Esophagus squamous epithelium (tissue), 5 donors: Measurements from ENCODE around the gene SBNO2. TPM values are rescaled to one million over a fixed set of nuclear protein-coding genes. Genes with fewer than 3 reads are reported as not detected.

Experiments used
- DNase-seq: peaks from one replicate; lab custom pipeline; 2025; lab: John Stamatoyannopoulos, UW
- H3K27ac ChIP-seq, 4 donors: fragments of 200-600 bp; sonication (generic); one replicate each; pipeline ENCODE4 v1.5.1; 2016 to 2019; ENCODE audit warnings: mild to moderate bottlenecking in 1 of 4
- H3K27me3 ChIP-seq, 4 donors: fragments of 200-600 bp; sonication (generic); 1 replicate in 3 of 4; 2 replicates in 1 of 4; pipeline versions ENCODE4 v1.5.1 to v1.6.0; 2017 to 2021; ENCODE audit warnings: antibody characterized with exemption in 1 of 4
- H3K36me3 ChIP-seq, 3 donors: fragments of 200-600 bp; sonication (generic); one replicate each; pipeline ENCODE4 v1.5.1; 2016 to 2019
- H3K4me1 ChIP-seq, 3 donors: fragments of 200-600 bp; sonication (generic); one replicate each; pipeline ENCODE4 v1.5.1; 2017 to 2019
- H3K4me3 ChIP-seq, 4 donors: fragments of 200-600 bp; sonication (generic); 1 replicate in 3 of 4; 2 replicates in 1 of 4; pipeline ENCODE4 v1.5.1; 2016 to 2019; ENCODE audit warnings: mild to moderate bottlenecking in 2 of 4, moderate library complexity in 1 of 4
- H3K9me3 ChIP-seq, 3 donors: fragments of 200-600 bp; sonication (generic); one replicate each; pipeline ENCODE4 v1.5.1; 2016 to 2019
- POLR2A ChIP-seq, 4 donors: fragments of 450-650 bp; IDR thresholded peaks; one replicate each; pipeline ENCODE4 v1.6.1; 2017; ENCODE audit warnings: antibody characterized with exemption in 4 of 4, mild to moderate bottlenecking in 4 of 4, moderate library complexity in 3 of 4
- WGBS, 2 donors: methylation state at CpG; one replicate each; pipeline ENCODE4 v1.1.5; 2018; 5-methylcytosine and 5-hydroxymethylcytosine counted together
- intact Hi-C: fragments of 100-400 bp; cut with DNase I; formaldehyde crosslinking; loops from one replicate; pipeline ENCODE4 v1.15.0; 2022
- total RNA-seq, 4 donors: library from RNA; depleted of rRNA; stranded (reverse); fragments of >200 nt; gene quantifications; one replicate each; pipeline ENCODE4 v1.1.0, GENCODE V29; 2016
- TF ChIP-seq, protein P1 (sequence below), 6 experiments: fragments of 450-650 bp in 4 of 6; fragments of 200-600 bp in 2 of 6; sonication (generic) in 2 of 6; IDR thresholded peaks; one replicate each; pipeline ENCODE4 v1.5.1; 2016 to 2019; ENCODE audit warnings: antibody characterized with exemption in 6 of 6, mild to moderate bottlenecking in 4 of 6, moderate library complexity in 4 of 6
- donor health status: DM: yes; HTN: yes; CAD: no.

Gene SBNO2
- total RNA-seq, 4 donors from 2014 or later: 31.3 to 84.3 (median 68.3) TPM

DNA sequence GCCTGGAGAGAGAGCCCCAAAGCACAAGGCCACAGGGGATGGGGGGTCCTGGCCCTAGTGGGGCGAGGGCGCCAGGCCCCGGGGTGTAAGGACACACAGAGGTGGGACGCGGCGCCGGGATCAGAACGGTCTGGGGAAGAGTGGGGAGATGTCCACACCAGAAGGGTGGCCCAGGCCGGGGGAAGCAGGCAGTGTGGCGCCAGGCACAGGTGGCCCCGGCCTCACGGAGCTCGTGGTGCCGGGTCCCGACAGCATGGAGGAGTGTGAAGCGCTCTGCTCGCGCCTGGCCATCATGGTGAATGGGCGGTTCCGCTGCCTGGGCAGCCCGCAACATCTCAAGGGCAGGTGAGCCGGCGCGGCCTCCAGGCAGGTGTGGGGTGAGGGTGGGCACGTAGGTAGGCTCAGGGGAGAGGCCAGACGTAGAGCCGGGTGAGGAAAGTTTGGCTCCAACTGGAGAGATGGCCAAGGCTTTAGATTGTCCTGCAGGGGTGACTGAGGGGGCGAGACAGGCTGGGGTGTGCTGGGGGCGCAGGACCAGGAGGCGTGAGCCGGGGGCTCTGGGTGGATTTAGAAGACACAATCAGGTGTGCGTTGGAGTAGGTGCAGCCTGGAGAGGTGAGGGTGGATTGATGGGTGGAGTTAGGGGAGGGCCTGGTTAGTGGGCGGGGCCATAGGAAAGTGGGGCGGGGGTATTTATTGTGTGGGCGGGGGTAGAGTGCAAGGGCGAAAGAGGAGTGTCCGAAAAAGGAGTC lies 110.0 kb downstream of the SBNO2 start:
- intact Hi-C loops: no loop called here
- Histone ChIP-seq H3K27me3 (peaks cover 4 to 48% (median 8%) of the 10 kb centered on the region in 4 donors), H3K4me1 (peaks cover 22 to 49% (median 31%) of the 10 kb centered on the region in 3 donors), H3K27ac (no peak overlapping the region), H3K4me3 (no peak overlapping the region), H3K9me3 (peaks cover 0 to 5% (median 0%) of the 10 kb centered on the region in 3 donors), H3K36me3 (peaks cover 0 to under 1% (median 0%) of the 10 kb centered on the region in 3 donors)
- no peak for DNase-seq
- TF ChIP-seq POLR2A (IDR thresholded peaks at IDR 0.05): no peak
- TF ChIP-seq, protein P1, sequence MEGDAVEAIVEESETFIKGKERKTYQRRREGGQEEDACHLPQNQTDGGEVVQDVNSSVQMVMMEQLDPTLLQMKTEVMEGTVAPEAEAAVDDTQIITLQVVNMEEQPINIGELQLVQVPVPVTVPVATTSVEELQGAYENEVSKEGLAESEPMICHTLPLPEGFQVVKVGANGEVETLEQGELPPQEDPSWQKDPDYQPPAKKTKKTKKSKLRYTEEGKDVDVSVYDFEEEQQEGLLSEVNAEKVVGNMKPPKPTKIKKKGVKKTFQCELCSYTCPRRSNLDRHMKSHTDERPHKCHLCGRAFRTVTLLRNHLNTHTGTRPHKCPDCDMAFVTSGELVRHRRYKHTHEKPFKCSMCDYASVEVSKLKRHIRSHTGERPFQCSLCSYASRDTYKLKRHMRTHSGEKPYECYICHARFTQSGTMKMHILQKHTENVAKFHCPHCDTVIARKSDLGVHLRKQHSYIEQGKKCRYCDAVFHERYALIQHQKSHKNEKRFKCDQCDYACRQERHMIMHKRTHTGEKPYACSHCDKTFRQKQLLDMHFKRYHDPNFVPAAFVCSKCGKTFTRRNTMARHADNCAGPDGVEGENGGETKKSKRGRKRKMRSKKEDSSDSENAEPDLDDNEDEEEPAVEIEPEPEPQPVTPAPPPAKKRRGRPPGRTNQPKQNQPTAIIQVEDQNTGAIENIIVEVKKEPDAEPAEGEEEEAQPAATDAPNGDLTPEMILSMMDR (IDR thresholded peaks at IDR 0.05): no peak
- 66 to 78% methylated on average over 15 to 28 of the region's 37 CpGs for WGBS, 2 donors

DNA sequence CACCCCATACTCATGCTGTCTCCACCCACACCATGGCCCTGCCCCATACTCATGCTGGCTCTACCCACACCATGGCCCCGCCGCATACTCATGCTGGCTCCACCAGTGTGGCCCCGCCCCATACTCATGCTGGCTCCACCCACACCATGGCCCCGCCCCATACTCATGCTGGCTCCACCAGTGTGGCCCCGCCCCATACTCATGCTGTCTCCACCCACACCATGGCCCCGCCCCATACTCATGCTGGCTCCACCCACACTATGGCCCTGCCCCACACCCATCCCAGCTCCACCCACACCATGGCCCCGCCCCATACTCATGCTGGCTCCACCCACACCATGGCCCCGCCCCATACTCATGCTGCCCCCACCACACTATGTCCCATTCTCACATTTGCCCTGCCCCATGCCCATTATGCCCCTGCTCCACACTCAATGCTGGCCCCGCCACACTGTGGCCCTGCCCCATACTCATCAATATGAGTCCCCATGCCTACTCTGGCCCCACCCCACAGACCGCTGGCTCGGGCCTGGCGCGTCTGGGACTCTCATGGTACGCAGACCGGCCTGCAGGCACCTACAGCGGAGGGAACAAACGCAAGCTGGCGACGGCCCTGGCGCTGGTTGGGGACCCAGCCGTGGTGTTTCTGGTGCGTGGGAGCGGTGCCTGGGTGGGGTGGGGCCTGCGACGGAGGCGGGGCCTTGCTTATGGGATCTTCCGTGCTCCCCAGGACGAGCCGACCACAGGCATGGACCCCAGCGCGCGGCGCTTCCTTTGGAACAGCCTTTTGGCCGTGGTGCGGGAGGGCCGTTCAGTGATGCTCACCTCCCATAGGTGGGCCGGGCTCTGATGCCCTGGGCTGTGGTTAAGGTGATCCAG lies 110.8 kb downstream of the SBNO2 start:
- intact Hi-C loops: no loop called here
- WGBS, 2 donors: 62 to 82% methylated on average over 5 to 8 of the region's 37 CpGs
- Histone ChIP-seq H3K4me3 (no peak overlapping the region), H3K4me1 (peaks cover 22 to 41% (median 28%) of the 10 kb centered on the region in 3 donors), H3K27me3 (peaks cover 4 to 40% (median 8%) of the 10 kb centered on the region in 4 donors), H3K36me3 (peaks cover 0 to 9% (median 0%) of the 10 kb centered on the region in 3 donors), H3K27ac (no peak overlapping the region), H3K9me3 (peaks cover 0 to 13% (median 5%) of the 10 kb centered on the region in 3 donors)
- DNase-seq: no peak
- TF ChIP-seq, protein P1 (IDR thresholded peaks at IDR 0.05): no peak
- TF ChIP-seq POLR2A (IDR thresholded peaks at IDR 0.05): no peak

DNA sequence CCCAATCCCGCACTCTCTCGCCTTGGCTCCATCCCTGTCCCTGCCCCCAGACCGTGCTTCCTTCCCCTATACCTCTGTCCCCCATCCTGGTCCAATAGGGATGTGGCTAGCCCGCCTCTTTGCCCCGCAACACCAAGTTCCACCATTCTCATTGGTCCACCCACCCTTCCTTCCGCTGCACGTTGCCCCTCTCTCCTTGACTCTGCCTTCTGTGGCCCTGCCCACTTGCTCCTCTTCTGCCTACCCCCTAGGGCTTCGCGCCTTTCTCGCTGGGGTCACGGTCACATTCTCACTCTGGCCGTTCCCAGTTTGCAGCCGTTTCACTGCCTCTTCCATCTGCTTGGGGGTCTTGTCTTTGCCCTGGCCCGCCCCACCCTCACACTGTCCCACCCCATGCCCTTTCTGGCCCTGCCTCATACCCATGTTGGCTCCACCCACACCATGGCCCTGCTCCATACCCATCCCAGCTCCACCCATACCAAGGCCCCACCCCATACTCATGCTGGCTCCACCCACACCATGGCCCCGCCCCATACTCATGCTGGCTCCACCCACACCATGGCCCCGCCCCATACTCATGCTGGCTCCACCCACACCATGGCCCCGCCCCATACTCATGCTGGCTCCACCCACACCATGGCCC lies 111.6 kb downstream of the SBNO2 start:
- no peak for TF ChIP-seq POLR2A (IDR thresholded peaks at IDR 0.05)
- TF ChIP-seq, protein P1 (IDR thresholded peaks at IDR 0.05): no peak
- H3K9me3 ChIP-seq: peaks cover 0 to 20% (median 13%) of the 10 kb centered on the region in 3 donors
- WGBS, 2 donors: 86 to 89% methylated on average over 16 to 17 of the region's 17 CpGs
- H3K27me3 ChIP-seq: peaks cover 4 to 32% (median 5%) of the 10 kb centered on the region in 4 donors
- H3K27ac ChIP-seq: no peak overlapping the region
- DNase-seq: no peak
- H3K4me3 ChIP-seq: no peak overlapping the region
- intact Hi-C loops: no loop called here
- H3K4me1 ChIP-seq: peaks cover 22 to 33% (median 28%) of the 10 kb centered on the region in 3 donors
- peaks cover 0 to 16% (median 0%) of the 10 kb centered on the region in 3 donors for H3K36me3 ChIP-seq

- 95 to 98% methylated on average over 4 to 14 of the region's 20 CpGs for WGBS, 2 donors
- Histone ChIP-seq H3K4me1 (peaks cover 17 to 28% (median 25%) of the 10 kb centered on the region in 3 donors), H3K27me3 (peaks cover 0 to 27% (median under 1%) of the 10 kb centered on the region in 4 donors), H3K27ac (no peak overlapping the region), H3K4me3 (no peak overlapping the region), H3K9me3 (peaks cover 0 to 26% (median 18%) of the 10 kb centered on the region in 3 donors), H3K36me3 (peaks cover 0 to 21% (median 0%) of the 10 kb centered on the region in 3 donors)
- intact Hi-C loops: no loop called here
- DNase-seq: no peak
- TF ChIP-seq, protein P1 (IDR thresholded peaks at IDR 0.05): no peak
Observed at GRCh38 chr19:1061987-1062386, 112.1 kb downstream of the SBNO2 start.
